Glomerular endothelial cell (primary cell): ENCODE measurements around the gene GOLGA1. TPM values are rescaled to one million over a fixed set of nuclear protein-coding genes. Genes with fewer than 3 reads are reported as not detected.
"Not testable (repeated sequence)": the region's sequence is repeated elsewhere in the genome, so short reads cannot be mapped to it uniquely, and the experiment has no call there.

ENCODE experiments used
- DNase-seq: peaks from one replicate; pipeline ENCODE4 v3.0.0-alpha.2; 2011; ENCODE audit warnings: low read depth, low spot score; ENCODE audit errors: extremely low read depth
- total RNA-seq: library from RNA; depleted of rRNA; stranded (reverse); fragments of >200 nt; gene quantifications from 2 replicates; pipeline ENCODE4 v1.2.3, GENCODE V29; 2015

The GOLGA1 gene
- total RNA-seq: 14.6 and 16.3 TPM in 2 replicates

- DNase-seq: peak; percentile 34
These were observed at the start of gene GOLGA1 for GRCh38 chr9:124940894-124941678. Gene GOLGA1 (minus strand): TSS chr9:124941083. CDS start chr9:124938711, 2,372 bp downstream.

GRCh38 chr9:124983698-124984097, 42.8 kb upstream of the GOLGA1 start:
- no peak for DNase-seq

- DNase-seq: no peak
These were observed 39.5 kb upstream of the GOLGA1 start for GRCh38 chr9:124980431-124980830.

- no peak for DNase-seq
These were observed 34.2 kb upstream of the GOLGA1 start for GRCh38 chr9:124975131-124975530.

- DNase-seq: no peak
These were observed 32.9 kb upstream of the GOLGA1 start for GRCh38 chr9:124973807-124974206.

GRCh38 chr9:124972241-124972770, 31.4 kb upstream of the GOLGA1 start:
- no peak for DNase-seq

GRCh38 chr9:124969401-124969800, 28.5 kb upstream of the GOLGA1 start:
- no peak for DNase-seq

- no peak for DNase-seq
These were observed 27.4 kb upstream of the GOLGA1 start for GRCh38 chr9:124968238-124968637.

GRCh38 chr9:124965775-124966568, 25.1 kb upstream of the GOLGA1 start:
- DNase-seq: not testable (repeated sequence)

GRCh38 chr9:124964604-124965003, 23.7 kb upstream of the GOLGA1 start:
- DNase-seq: no peak

- no peak for DNase-seq
These were observed 23.2 kb upstream of the GOLGA1 start for GRCh38 chr9:124964056-124964455.

GRCh38 chr9:124960409-124960752, 19.5 kb upstream of the GOLGA1 start:
- DNase-seq: no peak

- DNase-seq: not testable (repeated sequence)
These were observed 19.0 kb upstream of the GOLGA1 start for GRCh38 chr9:124959671-124960408.

GRCh38 chr9:124954255-124954654, 13.4 kb upstream of the GOLGA1 start:
- DNase-seq: no peak

GRCh38 chr9:124950050-124950718, 9.3 kb upstream of the GOLGA1 start:
- DNase-seq: no peak

- no peak for DNase-seq
These were observed 8.5 kb upstream of the GOLGA1 start for GRCh38 chr9:124949387-124949786.

GRCh38 chr9:124947727-124948391, 7.0 kb upstream of the GOLGA1 start:
- DNase-seq: no peak

GRCh38 chr9:124946167-124946566, 5.3 kb upstream of the GOLGA1 start:
- no peak for DNase-seq

GRCh38 chr9:124941679-124942561, 1.0 kb upstream of the GOLGA1 start:
- DNase-seq: peak; percentile 29
